HG02884 (cell line): ENCODE data around the gene NXPH1.

Experiments
- ATAC-seq: cut with Tn5 transposase; IDR thresholded peaks from one replicate; pipeline ENCODE4 v1.9.1; 2021; ENCODE audit warnings: mild to moderate bottlenecking, moderate library complexity; ENCODE audit not compliant: unreplicated experiment

NXPH1 gene

DNA sequence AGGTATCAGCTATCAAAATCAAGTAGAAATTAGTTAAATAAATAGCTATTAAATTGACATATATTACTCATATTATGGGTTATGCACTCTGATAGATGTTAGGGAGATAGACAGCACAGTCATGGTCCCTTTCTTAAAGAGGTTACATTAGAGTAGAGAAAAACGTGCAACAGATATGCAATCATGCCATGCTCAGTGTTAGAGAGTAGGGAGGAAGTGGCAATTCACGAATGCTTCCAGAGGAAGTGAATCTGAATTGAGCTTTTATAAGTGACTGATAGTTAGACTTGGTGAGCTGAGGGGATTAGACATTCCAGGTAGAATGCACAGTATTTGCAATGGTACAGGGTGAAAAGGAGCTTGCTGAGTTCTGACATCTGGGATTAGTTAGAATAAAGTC lies 349.8 kb downstream of the NXPH1 start:
- ATAC-seq, result no peak

DNA sequence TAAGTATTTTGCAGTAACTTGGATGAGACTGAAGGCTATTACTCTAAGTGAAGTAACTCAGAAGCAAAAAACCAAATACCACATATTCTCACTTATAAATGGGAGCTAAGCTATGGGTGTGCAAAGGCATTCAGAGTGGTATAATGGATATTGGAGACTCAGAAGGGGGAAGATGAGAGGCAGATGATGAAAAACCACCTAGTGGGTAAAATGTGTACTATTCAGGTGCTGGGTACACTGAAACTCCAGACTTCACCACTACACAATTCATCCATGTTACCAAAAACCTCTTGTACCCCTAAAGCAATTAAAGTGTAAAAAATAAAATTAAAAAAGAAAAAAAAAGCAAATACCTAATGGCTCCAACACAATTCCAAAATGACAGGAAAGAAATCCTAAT lies 351.7 kb downstream of the NXPH1 start:
- ATAC-seq, result no peak

DNA sequence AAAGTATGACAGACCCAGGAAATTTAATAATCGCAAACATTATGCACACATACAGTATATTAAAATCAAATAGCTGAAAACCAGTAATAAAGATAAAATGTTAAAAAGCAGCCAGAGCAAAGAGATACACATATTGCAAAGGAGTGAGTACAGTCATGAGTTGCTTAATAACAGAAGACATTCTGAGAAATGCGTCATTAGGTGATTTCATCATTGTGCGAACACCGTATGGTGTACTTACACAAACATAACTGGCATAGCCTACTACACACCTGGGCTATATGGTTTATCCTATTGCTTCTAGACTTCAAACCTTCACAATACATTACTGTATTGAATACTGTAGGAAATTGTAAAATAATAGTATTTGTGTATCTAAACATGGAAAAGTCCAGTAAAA lies 367.6 kb downstream of the NXPH1 start:
- no peak for ATAC-seq
